AG09309 (cell line): ENCODE data around the gene KMT2C.

Experiments
- DNase-seq: peaks from one replicate; pipeline ENCODE4 v3.0.0-alpha.2; 2010; ENCODE audit warnings: low read depth
- H3K4me3 ChIP-seq: 2 replicates; pipeline ENCODE4 v1.5.1; 2011; ENCODE audit warnings: mild to moderate bottlenecking, low read depth, low read length, moderate library complexity; ENCODE audit not compliant: control insufficient read depth
- TF ChIP-seq, protein P1 (sequence below): IDR thresholded peaks from 2 replicates; pipeline ENCODE4 v1.5.1; 2011; ENCODE audit warnings: mild to moderate bottlenecking, low read depth, low read length, inconsistent platforms; ENCODE audit not compliant: insufficient read depth, control insufficient read depth; ENCODE audit errors: missing control alignments

KMT2C gene

GRCh38 chr7:152176797-152177196 lies 259.0 kb downstream of the KMT2C start:
- TF ChIP-seq, protein P1, sequence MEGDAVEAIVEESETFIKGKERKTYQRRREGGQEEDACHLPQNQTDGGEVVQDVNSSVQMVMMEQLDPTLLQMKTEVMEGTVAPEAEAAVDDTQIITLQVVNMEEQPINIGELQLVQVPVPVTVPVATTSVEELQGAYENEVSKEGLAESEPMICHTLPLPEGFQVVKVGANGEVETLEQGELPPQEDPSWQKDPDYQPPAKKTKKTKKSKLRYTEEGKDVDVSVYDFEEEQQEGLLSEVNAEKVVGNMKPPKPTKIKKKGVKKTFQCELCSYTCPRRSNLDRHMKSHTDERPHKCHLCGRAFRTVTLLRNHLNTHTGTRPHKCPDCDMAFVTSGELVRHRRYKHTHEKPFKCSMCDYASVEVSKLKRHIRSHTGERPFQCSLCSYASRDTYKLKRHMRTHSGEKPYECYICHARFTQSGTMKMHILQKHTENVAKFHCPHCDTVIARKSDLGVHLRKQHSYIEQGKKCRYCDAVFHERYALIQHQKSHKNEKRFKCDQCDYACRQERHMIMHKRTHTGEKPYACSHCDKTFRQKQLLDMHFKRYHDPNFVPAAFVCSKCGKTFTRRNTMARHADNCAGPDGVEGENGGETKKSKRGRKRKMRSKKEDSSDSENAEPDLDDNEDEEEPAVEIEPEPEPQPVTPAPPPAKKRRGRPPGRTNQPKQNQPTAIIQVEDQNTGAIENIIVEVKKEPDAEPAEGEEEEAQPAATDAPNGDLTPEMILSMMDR = no peak
- DNase-seq = no peak

DNA sequence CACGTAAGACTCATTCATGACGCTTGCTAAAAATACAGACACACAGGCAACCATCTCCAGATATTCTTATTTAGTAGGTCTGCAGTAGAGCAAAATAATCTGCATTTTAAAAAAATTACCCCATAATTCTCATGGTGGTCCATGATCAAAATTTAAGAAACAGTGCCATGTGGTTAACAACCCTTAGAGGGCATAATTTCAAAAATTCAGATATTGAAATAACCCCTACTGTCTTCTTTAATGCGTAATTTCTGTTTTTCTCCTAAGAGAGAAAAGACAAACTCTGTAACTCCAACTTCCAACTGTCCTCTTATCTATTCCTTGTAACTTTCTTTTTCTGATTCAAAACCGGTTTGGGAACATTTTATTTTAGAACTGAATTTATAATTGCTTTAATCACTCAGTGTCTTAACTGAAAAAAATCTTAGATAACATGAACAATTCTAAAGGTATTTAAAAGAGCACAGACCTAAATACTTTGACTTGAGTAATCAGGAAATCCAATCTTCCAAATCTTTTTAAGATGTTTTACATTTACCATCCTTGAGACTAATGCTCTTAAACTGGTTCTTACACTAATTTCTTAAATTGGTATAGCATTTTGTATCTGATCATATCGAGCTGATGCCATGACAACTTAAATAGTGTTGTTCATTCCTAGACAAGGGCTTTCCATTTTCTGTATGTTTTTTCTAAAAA lies 262.3 kb downstream of the KMT2C start:
- TF ChIP-seq, protein P1 = no peak
- no peak overlapping the region for H3K4me3 ChIP-seq
- DNase-seq = no peak

More at GRCh38 chr7:152176797-152177196, 259.0 kb downstream of the KMT2C start:
- no peak overlapping the region for H3K4me3 ChIP-seq

- H3K4me3 ChIP-seq = no peak overlapping the region
- no peak for DNase-seq
- TF ChIP-seq, protein P1 = no peak
Measured at GRCh38 chr7:152162287-152162686, 273.5 kb downstream of the KMT2C start.

- TF ChIP-seq, protein P1 = no peak
- H3K4me3 ChIP-seq = no peak overlapping the region
- DNase-seq = no peak
Measured at GRCh38 chr7:152161171-152161570, 274.6 kb downstream of the KMT2C start.

- no peak for DNase-seq
- TF ChIP-seq, protein P1 = no peak
- H3K4me3 ChIP-seq = no peak overlapping the region
Measured at GRCh38 chr7:152158801-152159587, 276.8 kb downstream of the KMT2C start.

- TF ChIP-seq, protein P1 = no peak
- no peak overlapping the region for H3K4me3 ChIP-seq
- no peak for DNase-seq
Measured at GRCh38 chr7:152152267-152152666, 283.5 kb downstream of the KMT2C start.
